OCI-LY1 (cell line): Measurements from ENCODE around the gene FAM98A.

Experiments used
- H2AFZ ChIP-seq: fragments of 200-600 bp; sonication (generic), shearing (Covaris generic); 2 replicates; pipeline ENCODE4 v1.6.0; 2014; ENCODE audit warnings: antibody characterized with exemption, mild to moderate bottlenecking, low read length
- H3F3A ChIP-seq: fragments of 200-600 bp; sonication (generic), shearing (Covaris generic); 2 replicates; pipeline ENCODE4 v1.6.0; 2014; ENCODE audit warnings: mild to moderate bottlenecking, antibody characterized with exemption, low read length, moderate library complexity; ENCODE audit not compliant: insufficient read depth
- H3K27ac ChIP-seq: fragments of 200-600 bp; sonication (generic); 2 replicates; pipeline ENCODE4 v1.5.1; 2014; ENCODE audit warnings: low read length, mixed run types, mild to moderate bottlenecking, low read depth; ENCODE audit not compliant: poor library complexity, severe bottlenecking
- H3K27me3 ChIP-seq: fragments of 200-600 bp; sonication (generic); 2 replicates; pipeline ENCODE4 v1.6.0; 2014; ENCODE audit warnings: antibody characterized with exemption, mild to moderate bottlenecking, low read length, moderate library complexity; ENCODE audit not compliant: insufficient read depth
- H3K36me3 ChIP-seq: fragments of 200-600 bp; sonication (generic); 2 replicates; pipeline ENCODE4 v1.6.1; 2014; ENCODE audit warnings: mild to moderate bottlenecking, antibody characterized with exemption, low read length, moderate library complexity, mixed read lengths; ENCODE audit not compliant: insufficient read depth
- H3K4me1 ChIP-seq: fragments of 200-600 bp; sonication (generic); 2 replicates; pipeline ENCODE4 v1.5.1; 2014; ENCODE audit warnings: mild to moderate bottlenecking, low read length, moderate library complexity; ENCODE audit not compliant: insufficient read depth, severe bottlenecking
- H3K4me2 ChIP-seq: fragments of 200-600 bp; sonication (generic), shearing (Covaris generic); 2 replicates; pipeline ENCODE4 v1.6.1; 2014; ENCODE audit warnings: low read length
- H3K4me3 ChIP-seq: fragments of 200-600 bp; sonication (generic); 2 replicates; pipeline ENCODE4 v1.5.1; 2014; ENCODE audit warnings: low read length, low read depth, mild to moderate bottlenecking, mixed read lengths; ENCODE audit not compliant: poor library complexity, severe bottlenecking
- H3K79me2 ChIP-seq: fragments of 200-600 bp; shearing (Covaris generic); 2 replicates; pipeline ENCODE4 v1.6.1; 2016; ENCODE audit warnings: mixed run types, low read length, mixed read lengths; ENCODE audit not compliant: insufficient read depth
- H3K9ac ChIP-seq: fragments of 200-600 bp; sonication (generic), shearing (Covaris generic); 2 replicates; pipeline ENCODE4 v1.6.1; 2014; ENCODE audit warnings: mild to moderate bottlenecking, low read length, mixed read lengths
- H3K9me2 ChIP-seq: fragments of 200-600 bp; sonication (generic), shearing (Covaris generic); 2 replicates; pipeline ENCODE4 v1.6.1; 2014; ENCODE audit warnings: low read depth, mild to moderate bottlenecking, low read length, mixed read lengths
- H3K9me3 ChIP-seq: fragments of 200-600 bp; shearing (Covaris generic); 2 replicates; pipeline ENCODE4 v1.6.1; 2014; ENCODE audit warnings: low read length, mixed read lengths
- H4K20me1 ChIP-seq: fragments of 200-600 bp; sonication (generic), shearing (Covaris generic); 2 replicates; pipeline ENCODE4 v1.6.0; 2016; ENCODE audit warnings: mild to moderate bottlenecking, low read length; ENCODE audit not compliant: insufficient read depth
- CTCF ChIP-seq: fragments of 200-600 bp; sonication (generic), shearing (Covaris generic); IDR thresholded peaks from 2 replicates; pipeline ENCODE4 v1.5.1; 2017; ENCODE audit warnings: mild to moderate bottlenecking, antibody characterized with exemption, low read length, moderate library complexity, mixed read lengths
- EZH2 ChIP-seq: fragments of 200-600 bp; sonication (generic), shearing (Covaris generic); IDR thresholded peaks from 2 replicates; pipeline ENCODE4 v1.8.0; 2017; ENCODE audit warnings: borderline replicate concordance, mixed run types, mild to moderate bottlenecking, antibody characterized with exemption, low read length, moderate library complexity, mixed read lengths

FAM98A gene

GRCh38 chr2:33581872-33582271 is 17.2 kb downstream of the FAM98A start:
- TF ChIP-seq CTCF (no peak), EZH2 (no peak)
- H3K27me3 ChIP-seq: no peaks in the 10 kb centered on the region
- H3K9me3 ChIP-seq: no peaks in the 10 kb centered on the region
- peaks cover 13% of the 10 kb centered on the region; the same call in 1 of the 2 replicates for H3F3A ChIP-seq
- H2AFZ ChIP-seq: no peak overlapping the region
- no peaks in the 10 kb centered on the region for H3K79me2 ChIP-seq
- no peak overlapping the region for H3K9ac ChIP-seq
- H3K27ac ChIP-seq: no peak overlapping the region
- H3K4me1 ChIP-seq: peaks cover 12% of the 10 kb centered on the region
- no peak overlapping the region for H3K4me2 ChIP-seq
- H3K9me2 ChIP-seq: no peaks in the 10 kb centered on the region
- peaks cover 44% of the 10 kb centered on the region for H3K36me3 ChIP-seq
- H4K20me1 ChIP-seq: no peaks in the 10 kb centered on the region
- no peak overlapping the region for H3K4me3 ChIP-seq

GRCh38 chr2:33579227-33579626 is 19.9 kb downstream of the FAM98A start:
- H3K79me2 ChIP-seq: no peaks in the 10 kb centered on the region
- no peak overlapping the region for H3K4me3 ChIP-seq
- no peak overlapping the region for H2AFZ ChIP-seq
- peaks cover 20% of the 10 kb centered on the region; the same call in 1 of the 2 replicates for H3K36me3 ChIP-seq
- peaks cover 10% of the 10 kb centered on the region; the same call in 1 of the 2 replicates for H3F3A ChIP-seq
- H3K9ac ChIP-seq: no peak overlapping the region
- TF ChIP-seq CTCF: no peak
- TF ChIP-seq EZH2: no peak
- no peak overlapping the region for H3K27ac ChIP-seq
- no peaks in the 10 kb centered on the region for H3K9me2 ChIP-seq
- H4K20me1 ChIP-seq: no peaks in the 10 kb centered on the region
- peaks cover 12% of the 10 kb centered on the region for H3K4me1 ChIP-seq
- H3K27me3 ChIP-seq: no peaks in the 10 kb centered on the region
- H3K9me3 ChIP-seq: no peaks in the 10 kb centered on the region
- H3K4me2 ChIP-seq: no peak overlapping the region

DNA sequence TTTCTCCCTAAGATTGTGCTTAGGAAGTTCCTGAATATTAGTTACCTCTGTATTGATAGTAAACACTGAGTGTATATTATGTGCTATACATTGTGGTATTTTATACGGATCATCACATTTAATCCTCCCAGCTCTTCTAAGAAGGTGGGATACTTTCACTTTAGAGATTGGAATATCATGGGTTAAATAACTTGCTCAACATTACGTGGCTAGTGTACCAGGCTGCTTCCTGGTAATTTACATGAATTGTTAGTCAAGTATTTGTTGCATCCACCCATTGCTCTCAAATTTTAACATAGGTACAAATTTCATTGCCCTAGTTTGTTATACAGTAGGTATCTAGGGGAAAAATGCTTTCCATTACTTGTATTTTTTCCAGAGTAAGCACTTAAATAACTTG is 21.4 kb downstream of the FAM98A start:
- H3K4me2 ChIP-seq: no peak overlapping the region
- no peaks in the 10 kb centered on the region for H4K20me1 ChIP-seq
- H3F3A ChIP-seq: 0 out of 2 replicates have a peak, but pooled peaks cover under 1% of the 10 kb centered on the region
- peaks cover 6% of the 10 kb centered on the region; the same call in 1 of the 2 replicates for H3K36me3 ChIP-seq
- no peaks in the 10 kb centered on the region for H3K27me3 ChIP-seq
- H2AFZ ChIP-seq: no peak overlapping the region
- H3K4me1 ChIP-seq: peaks cover 7% of the 10 kb centered on the region
- H3K9me2 ChIP-seq: no peaks in the 10 kb centered on the region
- no peak overlapping the region for H3K9ac ChIP-seq
- H3K4me3 ChIP-seq: no peak overlapping the region
- no peak for TF ChIP-seq EZH2
- no peak for TF ChIP-seq CTCF
- H3K79me2 ChIP-seq: no peaks in the 10 kb centered on the region
- H3K9me3 ChIP-seq: no peaks in the 10 kb centered on the region
- H3K27ac ChIP-seq: no peak overlapping the region
